DOHH2 (cell line): ENCODE data around the gene GPR55.

Experiments used
- H3F3A ChIP-seq: fragments of 200-600 bp; sonication (generic), shearing (Covaris generic); 2 replicates; pipeline ENCODE4 v1.6.0; 2016; ENCODE audit warnings: antibody characterized with exemption, mild to moderate bottlenecking; ENCODE audit not compliant: control insufficient read depth, insufficient read depth
- H3K27ac ChIP-seq: fragments of 200-600 bp; sonication (generic); 2 replicates; pipeline ENCODE4 v1.5.1; 2014; ENCODE audit warnings: low read depth, mild to moderate bottlenecking, low read length, moderate library complexity
- H3K27me3 ChIP-seq: fragments of 200-600 bp; sonication (generic); 2 replicates; pipeline ENCODE4 v1.6.1; 2014; ENCODE audit warnings: mild to moderate bottlenecking, low read length, mixed read lengths; ENCODE audit not compliant: control insufficient read depth
- H3K36me3 ChIP-seq: fragments of 200-600 bp; sonication (generic); 2 replicates; pipeline ENCODE4 v1.6.1; 2014; ENCODE audit warnings: mild to moderate bottlenecking, low read length, moderate library complexity, mixed read lengths; ENCODE audit not compliant: control insufficient read depth
- H3K4me1 ChIP-seq: fragments of 200-600 bp; sonication (generic); 2 replicates; pipeline ENCODE4 v1.6.1; 2014; ENCODE audit warnings: mild to moderate bottlenecking, low read length, mixed read lengths; ENCODE audit not compliant: control insufficient read depth
- H3K4me2 ChIP-seq: fragments of 200-600 bp; sonication (generic); 2 replicates; pipeline ENCODE4 v1.6.0; 2014; ENCODE audit warnings: mild to moderate bottlenecking, low read length, moderate library complexity
- H3K4me3 ChIP-seq: fragments of 200-600 bp; sonication (generic); 2 replicates; pipeline ENCODE4 v1.5.1; 2014; ENCODE audit warnings: mild to moderate bottlenecking, low read length, mixed read lengths
- H3K79me2 ChIP-seq: fragments of 200-600 bp; sonication (generic); 2 replicates; pipeline ENCODE4 v1.6.1; 2014; ENCODE audit warnings: mild to moderate bottlenecking, low read length, mixed read lengths; ENCODE audit not compliant: control insufficient read depth
- H3K9me2 ChIP-seq: fragments of 200-600 bp; sonication (generic); replicated peaks from 2 replicates; pipeline ENCODE4 v1.6.1; 2014; ENCODE audit warnings: mild to moderate bottlenecking, low read length, mixed read lengths; ENCODE audit not compliant: control insufficient read depth
- H3K9me3 ChIP-seq: fragments of 200-600 bp; sonication (generic); 2 replicates; pipeline ENCODE4 v1.6.1; 2014; ENCODE audit warnings: antibody characterized with exemption, low read length, mixed read lengths; ENCODE audit not compliant: control insufficient read depth, insufficient read depth
- H4K20me1 ChIP-seq: fragments of 200-600 bp; sonication (generic); 2 replicates; pipeline ENCODE4 v1.6.0; 2014; ENCODE audit warnings: low read depth, mild to moderate bottlenecking, antibody characterized with exemption, low read length, moderate library complexity; ENCODE audit not compliant: control insufficient read depth, insufficient read depth
- CTCF ChIP-seq: fragments of 200-600 bp; sonication (generic); IDR thresholded peaks from one replicate; pipeline ENCODE4 v1.5.1; 2014; ENCODE audit warnings: antibody characterized with exemption, mild to moderate bottlenecking, low read depth, low read length; ENCODE audit not compliant: poor library complexity, severe bottlenecking
- EZH2phosphoT487 ChIP-seq: fragments of 200-600 bp; sonication (generic); IDR thresholded peaks from 2 replicates; pipeline ENCODE4 v1.6.1; 2017; ENCODE audit warnings: borderline replicate concordance, mild to moderate bottlenecking, antibody characterized with exemption, low read length, moderate library complexity, mixed read lengths

Gene GPR55

GRCh38 chr2:230901006-230901405, 24.0 kb downstream of the GPR55 start:
- peaks cover 10% of the 10 kb centered on the region for H3K4me1 ChIP-seq
- no peak overlapping the region for H3K4me2 ChIP-seq
- H3F3A ChIP-seq, result no peaks in the 10 kb centered on the region
- no peak overlapping the region for H3K27ac ChIP-seq
- TF ChIP-seq EZH2phosphoT487 (no peak), CTCF (no peak)
- H3K27me3 ChIP-seq, result peaks cover 24% of the 10 kb centered on the region; the same call in 1 of the 2 replicates
- H3K36me3 ChIP-seq, result no peaks in the 10 kb centered on the region
- H3K9me2 ChIP-seq, result no peaks in the 10 kb centered on the region
- H3K9me3 ChIP-seq, result no peaks in the 10 kb centered on the region
- H4K20me1 ChIP-seq, result no peaks in the 10 kb centered on the region
- H3K4me3 ChIP-seq, result no peak overlapping the region
- no peaks in the 10 kb centered on the region for H3K79me2 ChIP-seq

- Histone ChIP-seq H3K9me3 (no peaks in the 10 kb centered on the region), H3K4me3 (no peak overlapping the region), H3K36me3 (no peaks in the 10 kb centered on the region), H4K20me1 (no peaks in the 10 kb centered on the region), H3K79me2 (no peaks in the 10 kb centered on the region), H3K27me3 (peaks cover 24% of the 10 kb centered on the region; the same call in 1 of the 2 replicates), H3K4me2 (no peak overlapping the region), H3F3A (no peaks in the 10 kb centered on the region), H3K4me1 (peaks cover 10% of the 10 kb centered on the region), H3K27ac (no peak overlapping the region), H3K9me2 (no peaks in the 10 kb centered on the region)
- no peak for TF ChIP-seq EZH2phosphoT487
- TF ChIP-seq CTCF, result no peak
Observed at GRCh38 chr2:230900336-230900995, 24.6 kb downstream of the GPR55 start.

GRCh38 chr2:230899786-230900185, 25.3 kb downstream of the GPR55 start:
- H3K27ac ChIP-seq, result no peak overlapping the region
- H3K4me2 ChIP-seq, result no peak overlapping the region
- no peaks in the 10 kb centered on the region for H3K79me2 ChIP-seq

More at GRCh38 chr2:230899786-230900185, 25.3 kb downstream of the GPR55 start:
- Histone ChIP-seq H3K9me3 (no peaks in the 10 kb centered on the region), H3K9me2 (no peaks in the 10 kb centered on the region), H3K4me1 (peaks cover 12% of the 10 kb centered on the region), H3K36me3 (no peaks in the 10 kb centered on the region), H3K27me3 (peaks cover 24% of the 10 kb centered on the region; the same call in 1 of the 2 replicates), H3K4me3 (no peak overlapping the region), H3F3A (no peaks in the 10 kb centered on the region), H4K20me1 (no peaks in the 10 kb centered on the region)
- no peak for TF ChIP-seq CTCF
- TF ChIP-seq EZH2phosphoT487, result no peak
